Activated CD4-positive, alpha-beta T cell treated with anti-CD3 and anti-CD28 coated beads, Interleukin-10, Interleukin-2, amounts not matched to agents 100 ng/mL and 50 ng/mL, durations not matched to agents 16 hours and 8 hours (primary cell): ENCODE data around the gene BICD1.

Source experiments
- DNase-seq: peaks from one replicate; pipeline ENCODE4 v3.0.0-alpha.2; 2020

BICD1 gene

GRCh38 chr12:32285489-32285888, 178.8 kb downstream of the BICD1 start:
- no peak for DNase-seq

- DNase-seq = no peak
Measured at GRCh38 chr12:32290411-32290810, 183.8 kb downstream of the BICD1 start.

- no peak for DNase-seq
Measured at GRCh38 chr12:32292151-32292550, 185.5 kb downstream of the BICD1 start.

- DNase-seq = no peak
Measured at GRCh38 chr12:32293808-32294419, 187.3 kb downstream of the BICD1 start.

- DNase-seq = no peak
Measured at GRCh38 chr12:32296567-32296966, 189.9 kb downstream of the BICD1 start.

GRCh38 chr12:32298917-32299316, 192.3 kb downstream of the BICD1 start:
- no peak for DNase-seq

GRCh38 chr12:32301216-32301615, 194.6 kb downstream of the BICD1 start:
- DNase-seq = no peak

- DNase-seq = peak; percentile 4
Measured at GRCh38 chr12:32302218-32303173, 195.8 kb downstream of the BICD1 start.

- no peak for DNase-seq
Measured at GRCh38 chr12:32303174-32303549, 196.5 kb downstream of the BICD1 start.

- no peak for DNase-seq
Measured at GRCh38 chr12:32305163-32305562, 198.5 kb downstream of the BICD1 start.

- DNase-seq = no peak
Measured at GRCh38 chr12:32307326-32307725, 200.7 kb downstream of the BICD1 start.

- DNase-seq = no peak
Measured at GRCh38 chr12:32309811-32310736, 203.4 kb downstream of the BICD1 start.

- peak; percentile 41 for DNase-seq
Measured at GRCh38 chr12:32312049-32312670, 205.5 kb downstream of the BICD1 start.

GRCh38 chr12:32322354-32322753, 215.7 kb downstream of the BICD1 start:
- DNase-seq = no peak

- DNase-seq = no peak
Measured at GRCh38 chr12:32331133-32331532, 224.5 kb downstream of the BICD1 start.

GRCh38 chr12:32332446-32332845, 225.8 kb downstream of the BICD1 start:
- DNase-seq = no peak

- DNase-seq = peak; percentile 74
Measured at GRCh38 chr12:32334371-32334777, 227.7 kb downstream of the BICD1 start.

GRCh38 chr12:32336261-32336660, 229.6 kb downstream of the BICD1 start:
- no peak for DNase-seq

GRCh38 chr12:32343496-32343895, 236.8 kb downstream of the BICD1 start:
- no peak for DNase-seq

GRCh38 chr12:32344047-32344446, 237.4 kb downstream of the BICD1 start:
- no peak for DNase-seq

GRCh38 chr12:32353540-32353939, 246.9 kb downstream of the BICD1 start:
- DNase-seq = no peak

GRCh38 chr12:32357601-32358249, 251.1 kb downstream of the BICD1 start:
- no peak for DNase-seq
